Brain pericyte (primary cell): ENCODE data around the gene VIPAS39.

Source experiments
- DNase-seq: peaks from one replicate; pipeline ENCODE4 v3.0.0-alpha.2; 2012; ENCODE audit warnings: low read depth, low spot score

Gene VIPAS39

DNA sequence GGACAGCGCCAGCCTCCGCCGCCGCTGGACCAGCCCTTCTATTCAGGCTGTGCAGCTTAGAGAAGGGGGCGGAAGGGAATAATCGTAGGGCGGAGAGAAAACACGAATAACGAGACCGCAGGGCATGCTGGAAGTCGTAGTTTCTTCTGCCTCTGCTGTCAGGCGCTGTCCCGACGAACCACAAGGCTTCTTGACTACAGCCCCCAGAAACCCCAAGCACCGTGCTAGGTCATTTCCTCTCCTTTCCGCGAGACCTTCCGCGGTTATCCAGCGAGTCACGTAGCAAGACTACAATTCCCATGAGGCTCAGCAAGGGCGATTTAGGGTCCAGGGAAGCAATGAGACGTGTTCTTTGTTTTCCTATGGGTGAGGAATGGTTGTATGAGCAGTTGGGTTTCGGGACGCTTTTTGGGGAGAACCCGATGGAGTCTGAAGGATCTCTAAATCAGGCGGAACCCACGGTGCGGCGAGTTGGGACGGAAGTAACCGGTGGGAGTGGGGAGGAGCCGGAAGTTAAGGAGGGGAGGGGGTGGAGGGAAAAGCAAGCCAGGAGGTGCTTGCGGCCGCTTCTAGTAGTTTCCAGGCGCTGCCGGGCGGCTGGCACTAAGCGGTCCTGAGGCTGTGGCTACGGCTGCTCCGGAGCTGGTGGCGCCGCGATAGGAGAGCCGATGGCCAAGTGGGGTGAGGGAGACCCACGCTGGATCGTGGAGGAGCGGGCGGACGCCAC is at the start of gene VIPAS39, which contains the start of gene AHSA1:
VIPAS39 (minus strand) TSS at position 80 of the 727 bp plus-strand sequence. CDS start 3,499 bp downstream, outside the sequence.
AHSA1 (plus strand) TSS at position 572 of the 727 bp plus-strand sequence; CDS start at position 669, 97 bp downstream.
- DNase-seq: peak; percentile 98

DNA sequence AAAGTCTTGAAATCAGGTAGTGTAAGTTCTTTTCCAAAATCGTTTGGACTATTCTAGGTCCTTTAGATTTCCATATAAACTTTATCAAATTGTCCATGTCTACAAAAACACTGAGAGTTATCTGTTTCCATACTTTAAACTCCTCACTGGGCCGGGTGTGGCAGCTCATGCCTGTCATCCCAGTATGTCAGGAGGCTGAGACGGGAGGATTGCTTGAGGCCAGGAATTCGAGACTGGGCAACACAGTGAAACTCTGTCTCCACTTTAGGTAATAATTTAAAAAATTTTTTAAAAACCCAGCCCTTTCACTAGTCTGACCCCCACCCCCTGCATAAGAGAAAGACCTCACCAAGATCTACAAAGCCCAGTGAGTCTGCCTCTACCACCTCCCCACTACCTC is 47.6 kb upstream of the VIPAS39 start:
- DNase-seq: no peak

DNA sequence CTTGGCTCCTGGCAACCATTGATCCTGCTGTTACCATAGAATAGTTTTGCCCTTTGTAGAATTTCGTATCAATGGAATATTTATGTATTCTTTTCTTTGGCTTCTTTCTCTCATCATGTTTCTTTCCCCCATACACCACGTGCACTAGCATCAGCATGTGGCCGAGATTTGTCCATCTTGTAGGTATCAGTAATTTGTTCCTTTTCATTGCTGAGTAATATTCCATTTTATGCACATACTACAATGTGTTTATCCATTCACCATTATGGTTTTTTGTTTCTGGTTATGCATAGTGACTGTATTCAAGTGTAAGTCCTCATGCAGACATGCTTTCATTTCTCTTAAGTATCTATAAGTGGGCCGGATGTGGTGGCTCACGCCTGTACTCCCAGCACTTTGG is 45.7 kb upstream of the VIPAS39 start:
- no peak for DNase-seq

DNA sequence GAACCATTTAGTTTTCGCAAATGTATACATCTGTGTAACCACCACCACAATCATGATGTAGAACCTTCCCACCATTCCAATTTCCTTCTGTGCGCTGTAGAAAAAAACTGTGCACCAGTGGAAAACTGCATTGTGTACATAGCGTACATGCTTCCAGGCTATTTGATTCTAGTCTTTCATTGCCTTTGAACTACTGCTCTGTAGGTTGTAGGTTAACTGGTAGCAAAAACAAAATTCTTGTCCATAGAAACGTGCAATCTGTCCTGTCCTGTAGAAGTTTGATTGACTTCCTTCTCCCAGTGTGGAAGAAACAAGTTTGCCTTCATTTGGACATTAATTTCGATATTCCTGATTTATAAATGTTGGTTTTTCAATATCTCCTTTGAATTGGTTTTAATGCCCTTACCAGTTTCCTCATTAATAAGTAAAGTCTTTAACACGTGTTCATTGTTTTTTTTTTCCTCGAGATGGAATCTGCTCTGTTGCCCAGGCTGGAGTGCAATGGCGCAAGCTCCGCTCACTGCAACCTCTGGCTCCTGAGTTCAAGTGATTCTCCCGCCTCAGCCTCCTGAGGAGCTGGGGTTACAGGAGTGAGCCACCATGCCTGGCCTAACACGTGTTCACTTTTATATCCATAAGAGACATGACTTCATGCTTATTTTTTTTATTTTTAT is 44.8 kb upstream of the VIPAS39 start:
- no peak for DNase-seq

DNA sequence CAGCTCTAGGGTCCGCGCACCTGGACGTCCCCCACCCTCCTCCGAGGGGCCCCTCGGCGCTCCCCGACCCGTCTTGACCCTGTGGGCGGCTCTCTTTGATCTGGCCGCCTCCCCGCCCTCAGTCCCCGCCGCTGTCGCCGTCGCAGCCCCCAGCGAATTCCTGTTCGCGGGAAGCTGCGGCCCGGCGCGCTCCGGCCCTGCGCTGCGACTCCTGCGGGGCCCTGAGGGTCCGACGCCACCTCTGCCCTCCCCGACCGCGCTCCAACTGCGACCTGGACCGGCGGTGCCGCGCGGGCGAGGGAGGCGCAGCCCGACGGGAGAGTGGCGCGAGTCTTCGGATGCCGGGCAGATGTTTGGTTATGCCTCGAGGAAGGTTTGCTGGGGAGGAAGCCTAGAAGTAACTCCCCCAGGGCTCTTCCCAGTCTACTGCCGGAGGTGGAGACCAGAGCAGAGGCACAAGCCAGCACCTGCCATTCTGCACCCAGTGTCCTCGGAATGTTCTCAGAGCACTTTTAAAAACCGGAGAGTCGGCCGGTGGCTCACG is 41.7 kb upstream of the VIPAS39 start:
- DNase-seq: no peak

DNA sequence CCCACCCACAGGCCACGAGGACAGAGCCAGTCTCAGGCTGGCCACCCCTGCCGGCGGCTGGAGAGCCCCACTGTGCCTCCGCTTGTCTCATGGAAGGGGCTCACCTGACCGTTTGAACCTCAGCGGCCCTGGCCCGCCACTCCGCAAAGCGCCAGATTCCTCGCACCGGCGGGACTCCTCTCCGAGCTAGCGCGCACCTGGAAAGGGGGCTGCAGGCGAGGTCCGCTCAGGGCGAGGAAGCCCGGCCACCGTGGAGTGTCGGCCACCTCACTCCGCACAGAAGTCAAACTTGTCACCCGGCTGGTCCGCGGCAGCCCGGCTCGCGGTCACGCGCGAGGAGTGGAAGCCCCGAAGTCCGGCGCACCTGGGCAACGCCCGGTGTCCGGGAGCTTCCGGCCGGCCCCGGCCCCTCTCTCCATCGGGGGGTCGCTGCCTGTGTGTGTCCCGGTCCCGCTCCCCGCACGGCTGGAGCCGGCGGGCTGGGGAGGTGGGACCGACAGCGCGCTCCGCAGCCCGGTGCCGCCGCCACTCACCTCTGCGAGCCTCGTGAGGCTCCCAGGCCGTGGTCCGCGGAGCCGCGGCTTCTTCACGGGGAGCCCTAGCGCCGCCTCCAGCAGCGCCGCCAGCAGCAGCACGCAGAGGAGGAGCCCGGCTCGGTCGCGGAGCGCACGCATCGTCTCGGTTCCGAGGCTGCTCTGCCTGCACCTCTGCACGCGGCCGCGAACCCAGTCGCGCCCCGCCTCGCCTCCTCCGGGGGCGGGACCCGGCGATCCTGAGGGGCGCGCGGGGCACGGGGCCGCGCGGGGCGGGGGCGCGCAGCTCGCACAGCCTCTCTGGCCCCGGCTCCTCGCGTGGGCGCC is 40.9 kb upstream of the VIPAS39 start, which contains the start of gene ISM2:
ISM2 (minus strand) TSS at position 697 of the 860 bp plus-strand sequence; CDS start at position 674, 23 bp downstream.
- no peak for DNase-seq

DNA sequence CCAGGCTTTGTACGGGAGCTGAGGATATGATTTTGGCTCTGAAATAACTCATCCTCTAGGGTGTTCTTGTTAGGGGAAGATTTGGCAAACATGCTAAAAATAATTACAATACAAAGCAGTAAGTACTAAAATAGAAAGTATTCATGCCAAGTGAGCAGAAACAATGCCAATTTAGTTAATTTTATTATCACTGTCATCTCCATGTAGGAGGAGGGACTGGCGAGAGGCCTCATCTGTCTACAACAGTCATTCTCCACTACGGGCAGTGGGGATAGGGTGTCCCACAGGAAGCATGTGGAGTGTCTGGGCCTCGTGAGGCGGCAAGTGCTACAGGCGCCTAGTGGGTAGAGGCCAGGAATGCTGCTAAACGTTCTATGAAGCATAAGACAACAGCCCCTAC is 37.9 kb upstream of the VIPAS39 start:
- DNase-seq: no peak

DNA sequence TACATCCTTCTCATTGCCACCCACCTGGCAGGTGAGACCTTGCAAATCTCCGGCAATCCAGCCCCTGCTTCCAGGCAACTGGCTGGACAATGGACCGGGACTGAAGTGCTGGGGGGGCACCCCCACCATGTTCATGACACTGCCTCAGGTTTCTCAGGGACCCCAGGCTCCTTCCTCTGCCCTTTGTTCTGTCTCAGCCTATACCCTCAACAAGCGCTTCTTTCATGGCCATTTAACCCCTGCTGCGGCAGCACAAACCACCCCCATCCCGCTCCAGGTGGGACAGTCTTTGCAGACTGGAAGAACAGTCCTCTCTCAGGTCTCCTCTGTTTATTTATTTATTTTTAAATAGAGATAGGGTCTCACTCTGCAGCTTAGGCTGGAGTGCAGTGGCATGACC is 33.7 kb upstream of the VIPAS39 start:
- DNase-seq: no peak

DNA sequence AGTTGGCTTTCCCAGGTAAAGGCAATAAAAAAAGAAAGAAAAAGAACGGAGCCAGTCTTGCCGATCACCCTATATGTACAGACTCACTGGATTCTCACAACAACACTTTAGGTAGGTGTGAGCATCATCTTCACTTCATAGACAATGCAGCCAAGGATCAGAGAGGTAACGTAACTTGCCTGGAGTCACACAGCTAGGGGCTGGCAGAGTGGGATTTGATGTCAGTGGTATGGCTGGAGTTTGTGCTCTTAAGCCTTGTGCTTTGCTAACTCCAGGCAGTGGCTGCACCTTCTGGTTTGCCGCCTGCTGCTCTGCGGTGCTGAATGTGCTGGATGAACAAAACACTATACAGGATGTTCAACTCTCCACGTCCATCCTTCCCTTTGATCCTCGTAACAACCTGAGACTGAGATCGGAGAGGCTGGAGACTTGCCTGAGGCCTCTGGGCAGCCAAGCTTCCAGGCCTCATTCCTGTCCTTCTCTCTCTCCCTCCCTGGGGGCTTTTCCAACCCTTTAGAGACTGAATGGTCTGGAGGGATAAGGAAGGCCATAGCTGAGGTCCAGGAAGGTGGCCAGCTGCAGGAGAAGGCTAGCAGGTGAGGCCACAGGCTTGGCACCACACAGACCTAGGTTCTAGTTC is 33.1 kb upstream of the VIPAS39 start:
- no peak for DNase-seq

DNA sequence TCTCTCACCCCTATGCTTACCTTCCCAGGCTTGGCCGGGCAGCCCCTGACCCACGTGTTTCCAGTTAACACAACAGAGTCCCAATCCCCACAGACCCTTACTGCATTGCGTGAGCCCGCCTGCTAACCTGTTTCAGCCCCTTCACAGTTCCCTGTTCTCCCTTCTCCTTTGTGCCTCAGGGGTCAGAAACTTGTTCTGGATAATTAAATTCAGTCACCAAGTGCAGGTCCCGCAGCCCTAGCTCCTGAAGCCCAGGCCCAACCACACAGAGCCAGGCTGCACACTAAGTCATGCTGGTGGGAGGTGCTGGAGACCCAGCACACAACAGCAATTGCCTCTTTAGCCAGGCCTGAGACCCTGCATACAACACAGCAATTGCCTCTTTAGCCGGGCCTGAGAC is 31.6 kb upstream of the VIPAS39 start:
- DNase-seq: no peak

DNA sequence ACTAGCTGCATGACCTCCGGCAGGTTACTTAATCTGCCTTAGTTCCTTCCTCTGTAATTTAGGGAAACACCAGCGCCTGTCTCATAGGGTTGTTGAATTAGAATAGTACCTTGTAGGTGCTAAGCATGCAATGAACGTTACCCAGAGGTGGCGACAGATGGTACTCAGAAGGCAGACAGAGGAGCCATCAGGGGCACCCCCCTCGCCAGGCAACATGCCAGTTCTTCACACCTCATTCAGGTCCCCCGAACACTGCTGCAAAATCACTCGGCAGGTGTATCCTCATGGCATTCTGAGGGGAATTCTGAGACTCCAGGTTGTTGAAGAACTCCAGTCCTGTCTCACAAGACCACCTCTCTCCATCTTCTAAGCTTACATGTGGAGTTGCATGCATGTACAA is 31.2 kb upstream of the VIPAS39 start:
- DNase-seq: no peak

DNA sequence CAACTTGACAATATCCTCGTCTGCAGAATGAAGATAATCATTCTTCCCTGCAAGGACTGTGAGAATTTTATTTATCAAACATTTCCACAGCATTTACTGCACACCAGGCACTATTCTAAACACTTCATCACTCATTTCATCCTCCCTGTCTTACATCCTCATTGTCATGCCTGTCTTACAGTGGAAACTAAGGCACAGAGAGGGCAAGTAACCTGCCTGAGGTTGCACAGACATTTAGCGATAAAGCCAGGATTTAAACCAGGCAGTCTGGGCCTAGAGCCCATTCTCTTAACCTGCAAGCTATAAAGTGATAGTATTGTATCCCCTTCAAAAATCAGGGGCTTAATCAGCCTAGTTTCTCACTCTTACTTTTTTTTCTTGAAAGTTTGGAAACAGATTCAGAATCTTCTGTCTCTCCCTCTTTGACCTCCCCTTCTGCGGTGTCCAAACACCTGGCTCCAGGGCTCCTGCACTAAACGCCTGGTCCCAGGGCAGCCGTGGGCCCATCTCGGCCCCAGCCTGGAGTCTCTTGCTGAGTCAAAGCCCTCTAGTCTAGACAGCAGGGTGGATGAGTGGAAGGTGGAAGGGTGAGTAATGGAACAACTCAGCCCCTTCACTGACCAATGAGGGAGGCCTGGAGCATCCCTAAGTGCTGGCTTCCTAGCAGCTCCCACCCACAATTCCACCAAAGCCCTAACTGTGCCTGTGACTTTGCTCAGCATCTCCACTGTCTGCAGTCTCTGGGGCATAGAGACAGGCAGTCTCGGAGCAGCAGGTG is 28.7 kb upstream of the VIPAS39 start:
- DNase-seq: no peak

DNA sequence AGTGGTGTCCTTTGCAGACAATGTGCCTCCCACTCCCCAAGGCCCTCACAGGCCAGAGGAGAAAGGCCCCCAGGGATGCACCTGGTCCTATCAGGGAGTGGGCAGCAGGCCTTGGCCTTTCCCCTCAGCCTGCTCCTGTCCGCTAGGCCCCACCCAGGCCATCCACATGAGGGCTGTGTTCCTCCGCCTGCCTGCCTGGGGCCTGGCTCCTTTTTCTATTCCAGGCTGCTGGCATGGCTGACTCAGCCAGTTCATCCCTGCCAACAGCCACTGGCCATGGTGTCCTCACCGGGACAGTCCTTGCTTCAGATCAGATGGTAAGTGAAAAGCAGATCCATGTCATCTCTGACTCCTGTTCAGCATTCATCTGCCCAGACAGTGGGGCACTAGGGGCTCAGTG is 27.9 kb upstream of the VIPAS39 start:
- DNase-seq: no peak

DNA sequence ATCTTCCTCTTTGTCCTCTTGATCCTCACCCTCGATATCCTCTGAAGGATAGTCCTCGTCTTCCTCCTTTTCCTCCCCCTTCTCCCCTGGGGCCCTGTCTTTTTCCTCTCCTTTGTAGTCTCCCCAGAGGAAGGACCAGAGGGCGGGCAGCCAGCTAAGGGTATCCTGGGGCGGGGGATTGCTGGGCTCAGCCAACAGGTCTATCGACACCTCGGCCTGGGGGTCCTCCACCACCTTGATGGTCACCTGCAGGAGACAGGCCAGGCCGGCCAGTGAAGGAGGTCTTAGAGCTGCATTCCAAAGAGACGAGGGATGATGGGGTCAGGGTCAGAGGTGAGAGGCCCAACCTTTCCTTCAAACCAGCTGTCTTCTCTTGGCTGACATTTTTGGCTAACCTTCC is 25.0 kb upstream of the VIPAS39 start:
- no peak for DNase-seq

DNA sequence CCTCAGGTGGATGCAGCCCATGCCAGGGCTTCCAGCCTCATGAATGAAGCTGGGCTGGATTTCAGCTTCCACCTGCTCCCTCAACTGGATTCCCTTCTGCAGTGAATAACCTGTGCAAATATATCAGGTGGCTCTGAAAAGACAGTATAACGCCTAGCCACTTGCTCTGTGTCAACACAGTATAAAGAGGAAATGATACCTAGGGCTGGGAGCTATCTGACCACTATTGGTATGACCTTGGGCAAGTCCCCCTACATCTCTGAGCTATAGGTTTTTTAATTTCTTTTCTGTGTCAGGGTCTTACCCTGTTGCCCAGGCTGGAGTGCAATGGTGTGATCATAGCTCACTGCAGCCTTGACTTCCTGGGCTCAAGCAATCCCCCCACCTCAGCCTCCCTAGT is 21.4 kb upstream of the VIPAS39 start:
- DNase-seq: no peak

DNA sequence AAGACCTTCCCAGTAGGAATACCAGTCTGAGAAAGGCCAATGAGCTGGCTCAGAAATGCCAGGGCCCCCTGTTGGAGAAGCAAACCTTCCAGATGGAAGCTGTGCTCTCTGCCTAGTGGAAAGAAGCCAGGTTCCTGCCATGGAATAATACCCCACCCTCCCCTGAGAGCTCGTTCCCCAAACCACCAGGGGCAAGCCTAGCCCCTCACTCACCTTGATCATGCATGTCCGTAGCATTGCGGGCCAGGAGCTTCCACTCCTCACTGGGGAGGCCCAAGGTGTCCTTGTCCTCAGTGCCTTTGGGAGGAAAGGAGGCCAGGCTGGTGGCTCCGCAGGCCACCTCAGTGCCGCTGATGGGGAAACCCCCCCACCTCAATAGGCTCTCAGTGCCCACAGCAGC is 20.6 kb upstream of the VIPAS39 start:
- no peak for DNase-seq

DNA sequence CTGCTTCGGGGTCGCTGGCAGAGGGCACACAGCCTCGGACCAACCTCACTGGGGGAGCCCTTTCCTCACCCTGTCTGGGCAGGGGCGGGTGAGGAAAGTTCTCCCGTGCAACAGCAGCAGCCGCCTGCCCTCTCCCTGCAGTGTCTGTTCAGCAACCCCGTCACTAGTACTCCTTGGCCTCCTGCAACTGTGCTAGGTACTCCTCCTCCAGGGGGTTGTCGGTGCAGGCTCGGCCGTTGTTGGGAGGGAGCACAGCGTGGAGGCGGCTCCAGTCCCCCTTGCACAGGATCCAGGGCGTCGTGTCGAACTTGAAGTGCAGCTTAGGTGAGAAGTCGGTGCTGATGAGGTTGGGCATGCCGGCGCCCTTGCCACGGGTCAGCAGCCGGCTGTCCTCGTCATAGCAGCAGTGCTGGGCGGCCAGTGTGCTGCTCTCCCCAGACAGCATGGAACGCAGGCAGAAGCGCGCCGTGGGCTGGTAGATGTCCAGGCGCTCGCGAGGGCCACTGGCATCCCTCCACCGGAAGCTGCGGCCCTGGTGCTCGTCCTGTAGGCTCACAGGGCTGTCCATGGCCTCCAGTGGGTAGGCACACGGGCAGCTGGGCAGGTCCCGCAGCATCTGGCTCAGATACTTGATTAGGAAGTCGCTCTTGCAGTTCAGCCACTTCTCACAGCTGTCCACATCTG is 18.2 kb upstream of the VIPAS39 start:
- DNase-seq: no peak

DNA sequence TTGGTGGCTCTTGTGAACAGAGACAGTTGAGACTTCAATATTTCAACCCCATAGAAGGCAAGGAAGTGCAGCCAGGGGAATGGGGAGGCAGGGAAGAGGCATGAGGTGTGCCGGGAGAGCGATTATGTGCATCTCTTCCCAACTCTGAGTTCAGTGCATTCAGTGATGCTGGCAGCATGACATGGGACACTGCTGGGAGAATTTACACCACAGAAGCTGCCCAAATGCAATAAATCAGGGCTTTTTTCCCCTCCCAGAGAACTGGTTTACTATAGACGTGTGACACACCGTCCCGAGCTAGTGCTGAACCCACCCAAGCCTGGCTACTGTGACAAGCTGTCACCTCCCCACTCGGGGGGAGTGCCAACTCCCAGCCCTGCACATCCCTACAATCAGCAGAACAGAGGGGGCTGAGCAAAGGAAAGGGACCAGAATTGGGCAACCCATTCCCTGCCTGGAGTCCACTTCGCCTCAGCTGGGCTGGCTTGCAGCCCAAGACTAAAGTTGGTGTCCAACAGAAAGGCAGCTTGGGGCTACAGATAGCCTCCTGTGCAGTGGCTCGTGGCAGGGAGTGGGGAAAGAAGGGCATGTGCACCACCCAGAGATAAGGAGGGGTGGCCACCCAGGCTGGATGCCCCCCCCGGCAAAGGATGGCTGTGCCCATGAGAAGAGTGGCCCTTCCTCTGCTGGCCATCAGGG is 17.2 kb upstream of the VIPAS39 start:
- DNase-seq: no peak

DNA sequence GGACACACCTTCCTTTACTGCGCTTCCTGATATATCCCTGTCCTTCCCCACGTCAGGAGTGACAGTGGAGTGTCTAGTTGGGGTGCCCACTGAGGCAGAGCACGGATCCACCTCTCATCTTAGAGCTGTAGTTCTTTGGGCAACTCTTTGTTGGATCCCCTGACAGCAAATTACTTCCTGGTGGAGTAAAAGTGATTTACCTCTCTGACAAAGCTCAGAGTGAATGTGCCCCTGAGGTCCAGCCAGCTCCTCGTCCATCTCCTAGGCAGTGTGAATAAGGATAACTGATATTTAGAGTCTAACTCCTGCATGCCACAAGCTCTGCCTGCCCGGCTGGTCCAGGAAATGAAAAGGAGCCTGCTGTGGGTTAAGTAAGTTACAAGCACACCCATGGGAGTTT is 16.5 kb upstream of the VIPAS39 start:
- no peak for DNase-seq
